HG03108 (cell line): ENCODE results near the gene AGER.
"Not testable (repeated sequence)": the region's sequence is repeated elsewhere in the genome, so short reads cannot be mapped to it uniquely, and the experiment has no call there.

Source experiments
- ATAC-seq: cut with Tn5 transposase; IDR thresholded peaks from one replicate; pipeline ENCODE4 v1.9.1; 2021; ENCODE audit warnings: moderate library complexity; ENCODE audit not compliant: unreplicated experiment

The AGER gene

GRCh38 chr6:32187725-32188380 is 3.8 kb upstream of the AGER start:
- not testable (repeated sequence) for ATAC-seq

GRCh38 chr6:32187009-32187709 is 3.1 kb upstream of the AGER start:
- no peak for ATAC-seq

- ATAC-seq = not testable (repeated sequence)
These were observed 2.2 kb upstream of the AGER start for GRCh38 chr6:32186151-32186840.

- ATAC-seq = not testable (repeated sequence)
These were observed 1.7 kb upstream of the AGER start for GRCh38 chr6:32185681-32186131.

GRCh38 chr6:32183483-32184083 is 470 bp downstream of the AGER start:
- ATAC-seq = no peak

GRCh38 chr6:32183030-32183429 is 1.0 kb downstream of the AGER start:
- no peak for ATAC-seq

- no peak for ATAC-seq
These were observed 1.5 kb downstream of the AGER start for GRCh38 chr6:32182555-32182981.

- ATAC-seq = no peak
These were observed 2.0 kb downstream of the AGER start for GRCh38 chr6:32181915-32182529.

GRCh38 chr6:32181148-32181702 is 2.8 kb downstream of the AGER start:
- no peak for ATAC-seq

GRCh38 chr6:32179766-32180405 is 4.2 kb downstream of the AGER start:
- no peak for ATAC-seq

- no peak for ATAC-seq
These were observed 5.3 kb downstream of the AGER start for GRCh38 chr6:32178547-32179440.

GRCh38 chr6:32177788-32178546 is 6.1 kb downstream of the AGER start, which contains the start of gene RNF5:
Gene RNF5 (plus strand): TSS chr6:32178405. CDS start chr6:32178512, 107 bp downstream.
- ATAC-seq = peak; percentile 70

GRCh38 chr6:32177183-32177787 is 6.8 kb downstream of the AGER start:
- no peak for ATAC-seq

GRCh38 chr6:32176476-32177182 is 7.4 kb downstream of the AGER start:
- no peak for ATAC-seq

- peak; percentile 40 for ATAC-seq
These were observed 8.2 kb downstream of the AGER start, which contains the start of gene AGPAT1 for GRCh38 chr6:32175711-32176475. Gene AGPAT1 (minus strand): TSS chr6:32176084. CDS start chr6:32171496, 4,588 bp downstream.

- ATAC-seq = no peak
These were observed 8.7 kb downstream of the AGER start for GRCh38 chr6:32175322-32175710.
